WTC11 (cell line): ENCODE data around the gene ACYP2. TPM values are rescaled to one million over a fixed set of nuclear protein-coding genes. Genes with fewer than 3 reads are reported as not detected.

ENCODE experiments used
- ATAC-seq: fragments of 200-7000 bp; cut with Tn5 transposase; 2 replicates; pipeline ENCODE4 v1.10.0; 2021; ENCODE audit warnings: mild to moderate bottlenecking, moderate library complexity
- CTCF ChIA-PET: fragments of 300-600 bp; sonication (Branson Sonifier 250); formaldehyde crosslinking; loops from one replicate; lab custom pipeline; 2021; ENCODE audit warnings: antibody characterized with exemption; lab: Charles Lee
- POLR2A ChIA-PET: fragments of 350-600 bp; sonication (Branson Sonifier 250); formaldehyde crosslinking; loops from one replicate; lab custom pipeline; 2021; ENCODE audit warnings: antibody characterized with exemption; lab: Charles Lee
- DNase-seq: peaks from one replicate; pipeline ENCODE4 v3.0.0; 2021; ENCODE audit warnings: low spot score
- H3K27ac Mint-ChIP-seq: 2 replicates; pipeline ENCODE4 v1.8.0; 2021; ENCODE audit warnings: mixed read lengths
- H3K27me3 Mint-ChIP-seq: 2 replicates; pipeline ENCODE4 v1.8.0; 2021; ENCODE audit warnings: low read depth, mild to moderate bottlenecking, moderate library complexity, mixed read lengths
- H3K36me3 Mint-ChIP-seq: 2 replicates; pipeline ENCODE4 v1.8.0; 2021; ENCODE audit warnings: mixed read lengths
- H3K4me1 Mint-ChIP-seq: 2 replicates; pipeline ENCODE4 v1.8.0; 2022; ENCODE audit warnings: mixed read lengths
- H3K4me3 Mint-ChIP-seq: 2 replicates; pipeline ENCODE4 v1.8.0; 2021; ENCODE audit warnings: mild to moderate bottlenecking, moderate library complexity, mixed read lengths
- H3K9me3 Mint-ChIP-seq: 2 replicates; pipeline ENCODE4 v1.8.0; 2021; ENCODE audit warnings: mixed read lengths
- AFF4 ChIP-seq: sonication (generic); formaldehyde crosslinking; IDR thresholded peaks from 2 replicates; pipeline ENCODE4 v1.8.1; 2023; ENCODE audit warnings: mild to moderate bottlenecking, missing genetic modification reagents, borderline replicate concordance
- ARID4B ChIP-seq: sonication (generic); formaldehyde crosslinking; IDR thresholded peaks from 2 replicates; pipeline ENCODE4 v1.8.0; 2023; ENCODE audit warnings: missing genetic modification reagents, mild to moderate bottlenecking, borderline replicate concordance
- ATF2 ChIP-seq: sonication (generic); formaldehyde crosslinking; IDR thresholded peaks from 2 replicates; pipeline ENCODE4 v1.8.1; 2022; ENCODE audit warnings: low read depth, missing genetic modification reagents, borderline replicate concordance
- CREB1 ChIP-seq: sonication (generic); formaldehyde crosslinking; IDR thresholded peaks from 2 replicates; pipeline ENCODE4 v1.8.0; 2023; ENCODE audit warnings: mild to moderate bottlenecking, missing genetic modification reagents
- CTCF ChIP-seq: fragments of 200-600 bp; IDR thresholded peaks from 2 replicates; pipeline ENCODE4 v1.8.0; 2022; ENCODE audit warnings: antibody characterized with exemption
- E2F1 ChIP-seq: sonication (generic); formaldehyde crosslinking; IDR thresholded peaks from 2 replicates; pipeline ENCODE4 v1.8.0; 2022; ENCODE audit warnings: mild to moderate bottlenecking, missing genetic modification reagents
- ELF4 ChIP-seq: sonication (generic); formaldehyde crosslinking; IDR thresholded peaks from 2 replicates; pipeline ENCODE4 v1.8.1; 2022; ENCODE audit warnings: low read depth, mild to moderate bottlenecking, moderate library complexity, missing genetic modification reagents
- NFATC4 ChIP-seq: fragments of 250-450 bp; sonication (Bioruptor Pico); IDR thresholded peaks from 2 replicates; pipeline ENCODE4 v1.9.0; 2021; ENCODE audit warnings: mild to moderate bottlenecking
- TEAD1 ChIP-seq: sonication (generic); formaldehyde crosslinking; IDR thresholded peaks from 2 replicates; pipeline ENCODE4 v1.8.0; 2022; ENCODE audit warnings: mild to moderate bottlenecking, missing genetic modification reagents
- USF2 ChIP-seq: sonication (generic); formaldehyde crosslinking; IDR thresholded peaks from 2 replicates; pipeline ENCODE4 v1.8.1; 2023; ENCODE audit warnings: mild to moderate bottlenecking, missing genetic modification reagents, moderate library complexity
- ZNF396 ChIP-seq: fragments of 250-450 bp; sonication (Bioruptor Pico); IDR thresholded peaks from 2 replicates; pipeline ENCODE4 v1.8.0; 2021; ENCODE audit warnings: mild to moderate bottlenecking, moderate library complexity, borderline replicate concordance
- ZNF532 ChIP-seq: fragments of 250-450 bp; sonication (Bioruptor Pico); IDR thresholded peaks from 2 replicates; pipeline ENCODE4 v1.9.0; 2021; ENCODE audit warnings: mild to moderate bottlenecking, borderline replicate concordance
- total RNA-seq: library from RNA; stranded (reverse); gene quantifications from 3 replicates; pipeline ENCODE4 v1.2.3, GENCODE V29; 2021
- TF ChIP-seq, protein P1 (sequence below): fragments of 250-450 bp; sonication (Bioruptor Pico); IDR thresholded peaks from 2 replicates; pipeline ENCODE4 v1.9.0; 2021; ENCODE audit warnings: mild to moderate bottlenecking
- TF ChIP-seq, protein P2 (sequence below): sonication (generic); formaldehyde crosslinking; IDR thresholded peaks from 2 replicates; pipeline ENCODE4 v1.8.0; 2022; ENCODE audit warnings: mild to moderate bottlenecking, missing genetic modification reagents

ACYP2 gene
- total RNA-seq, 1 experiment from 2014 or later: 4.4 TPM

GRCh38 chr2:54187331-54187730 is 71.9 kb downstream of the ACYP2 start (continued):
- TF ChIP-seq ZNF532 (CRISPR knock-in tag): no peak

DNA sequence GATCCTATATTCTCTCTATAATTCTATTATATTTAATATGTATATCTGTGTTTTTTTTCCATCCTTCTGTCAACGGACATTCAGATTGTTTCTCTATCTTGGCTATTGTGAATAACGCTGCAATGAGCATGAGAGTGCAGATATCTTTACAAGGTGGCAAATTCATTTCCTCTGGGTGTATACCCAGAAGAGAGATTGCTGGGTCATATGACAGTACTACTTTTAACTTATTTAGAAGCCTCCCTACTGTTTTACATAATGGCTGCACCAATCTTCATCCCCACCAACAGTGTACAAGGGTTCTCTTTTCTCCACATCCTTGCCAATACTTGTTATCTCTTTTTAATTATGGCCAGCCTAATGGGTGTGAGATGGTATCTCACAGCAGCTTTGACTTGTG is 74.1 kb downstream of the ACYP2 start:
- H3K4me1 Mint-ChIP-seq: peaks cover 2% of the 10 kb centered on the region; the same call in 1 of the 2 replicates
- POLR2A ChIA-PET: no interaction called here
- no peak overlapping the region for H3K4me3 Mint-ChIP-seq
- CTCF ChIA-PET: no interaction called here
- no peaks in the 10 kb centered on the region for H3K27me3 Mint-ChIP-seq
- peaks cover 11% of the 10 kb centered on the region for H3K9me3 Mint-ChIP-seq
- no peak for ATAC-seq
- DNase-seq: no peak
- no peak overlapping the region for H3K27ac Mint-ChIP-seq
- H3K36me3 Mint-ChIP-seq: no peaks in the 10 kb centered on the region
- TF ChIP-seq AFF4 (CRISPR knock-in tag) (no peak), ARID4B (CRISPR knock-in tag) (no peak), NFATC4 (CRISPR knock-in tag) (no peak), TEAD1 (no peak), ELF4 (no peak), USF2 (CRISPR knock-in tag) (no peak), CREB1 (CRISPR knock-in tag) (no peak), CTCF (no peak), ATF2 (CRISPR knock-in tag) (no peak), E2F1 (no peak), ZNF396 (no peak)
- TF ChIP-seq, protein P1, sequence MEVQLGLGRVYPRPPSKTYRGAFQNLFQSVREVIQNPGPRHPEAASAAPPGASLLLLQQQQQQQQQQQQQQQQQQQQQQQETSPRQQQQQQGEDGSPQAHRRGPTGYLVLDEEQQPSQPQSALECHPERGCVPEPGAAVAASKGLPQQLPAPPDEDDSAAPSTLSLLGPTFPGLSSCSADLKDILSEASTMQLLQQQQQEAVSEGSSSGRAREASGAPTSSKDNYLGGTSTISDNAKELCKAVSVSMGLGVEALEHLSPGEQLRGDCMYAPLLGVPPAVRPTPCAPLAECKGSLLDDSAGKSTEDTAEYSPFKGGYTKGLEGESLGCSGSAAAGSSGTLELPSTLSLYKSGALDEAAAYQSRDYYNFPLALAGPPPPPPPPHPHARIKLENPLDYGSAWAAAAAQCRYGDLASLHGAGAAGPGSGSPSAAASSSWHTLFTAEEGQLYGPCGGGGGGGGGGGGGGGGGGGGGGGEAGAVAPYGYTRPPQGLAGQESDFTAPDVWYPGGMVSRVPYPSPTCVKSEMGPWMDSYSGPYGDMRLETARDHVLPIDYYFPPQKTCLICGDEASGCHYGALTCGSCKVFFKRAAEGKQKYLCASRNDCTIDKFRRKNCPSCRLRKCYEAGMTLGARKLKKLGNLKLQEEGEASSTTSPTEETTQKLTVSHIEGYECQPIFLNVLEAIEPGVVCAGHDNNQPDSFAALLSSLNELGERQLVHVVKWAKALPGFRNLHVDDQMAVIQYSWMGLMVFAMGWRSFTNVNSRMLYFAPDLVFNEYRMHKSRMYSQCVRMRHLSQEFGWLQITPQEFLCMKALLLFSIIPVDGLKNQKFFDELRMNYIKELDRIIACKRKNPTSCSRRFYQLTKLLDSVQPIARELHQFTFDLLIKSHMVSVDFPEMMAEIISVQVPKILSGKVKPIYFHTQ (CRISPR knock-in tag): no peak
- TF ChIP-seq, protein P2, sequence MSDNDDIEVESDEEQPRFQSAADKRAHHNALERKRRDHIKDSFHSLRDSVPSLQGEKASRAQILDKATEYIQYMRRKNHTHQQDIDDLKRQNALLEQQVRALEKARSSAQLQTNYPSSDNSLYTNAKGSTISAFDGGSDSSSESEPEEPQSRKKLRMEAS (CRISPR knock-in tag): no peak
